ENCODE measurements around the gene NRP2. TPM values are rescaled to one million over a fixed set of nuclear protein-coding genes. Genes with fewer than 3 reads are reported as not detected.

NRP2 gene
- total and polyA plus RNA-seq, 2 donors (not counting 1 experiment from before 2014, with no cell fraction given): 1.8 to 6.8 TPM

DNA sequence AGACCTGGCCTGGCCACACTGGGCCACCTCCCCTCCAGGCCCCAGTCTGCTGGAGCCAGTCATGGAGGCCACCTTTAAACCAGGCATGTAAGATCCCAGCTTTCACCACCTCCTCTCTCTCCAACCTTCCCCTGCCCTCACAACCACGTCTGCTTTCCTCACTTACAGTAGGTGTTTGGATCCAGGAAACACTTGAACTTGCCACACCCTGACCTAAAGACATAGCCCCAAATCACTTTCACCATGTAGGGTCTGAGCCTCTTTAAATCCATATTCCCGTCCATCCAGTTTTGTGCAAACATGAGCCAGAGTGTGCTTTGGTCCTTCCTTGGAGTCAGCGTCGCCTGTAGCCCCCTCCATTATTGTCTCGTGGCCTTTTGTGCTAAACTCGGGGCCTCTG, 66.8 kb downstream of the NRP2 start:
- ChIA-PET POLR2A (no interaction called here), CTCF (no interaction called here)
- no peak overlapping the region for H2AFZ ChIP-seq (ENCODE audit: insufficient read depth, low read depth, low read length, poor library complexity, severe bottlenecking)
- WGBS (ENCODE audit: insufficient coverage): 80% methylated on average over 2 of the region's 6 CpGs
- ATAC-seq (ENCODE audit: low read depth): no peak
- H4K20me1 ChIP-seq (ENCODE audit: control insufficient read depth, insufficient read depth, low read length, poor library complexity, severe bottlenecking): no peaks in the 10 kb centered on the region
- no peaks in the 10 kb centered on the region for H3K4me1 Mint-ChIP-seq
- H3K4me1 ChIP-seq (ENCODE audit: control insufficient read depth in 2 of 2, insufficient read depth in 2 of 2, low read length in 2 of 2): no peaks in the 10 kb centered on the region
- no peaks in the 10 kb centered on the region for H3K27me3 ChIP-seq (replicated peaks in 1 of 4; ENCODE audit: control extremely low read depth in 1 of 4, control insufficient read depth in 3 of 4, insufficient read depth in 4 of 4, low read length in 3 of 4)
- H3K4me2 ChIP-seq (replicated peaks; ENCODE audit: low read depth, low read length, poor library complexity, severe bottlenecking): no peak overlapping the region
- H3K27ac Mint-ChIP-seq: no peak overlapping the region
- H3K4me3 ChIP-seq (ENCODE audit: control extremely low read depth in 1 of 5, extremely low read depth in 1 of 5, insufficient read depth in 1 of 5, low read depth in 2 of 5, low read length in 4 of 5): no peak overlapping the region
- no peaks in the 10 kb centered on the region for H3K27me3 Mint-ChIP-seq
- intact Hi-C loops (cut with micrococcal nuclease): no loop called here
- no peak for TF ChIP-seq CTCF (IDR thresholded peaks at IDR 0.05)
- no peak for TF ChIP-seq EZH2 (IDR thresholded peaks at IDR 0.05; ENCODE audit: borderline replicate concordance, insufficient read depth, low read depth, low read length, poor library complexity, severe bottlenecking)
- H3K36me3 ChIP-seq (replicated peaks in 1 of 2; ENCODE audit: control extremely low read depth in 1 of 2, control insufficient read depth in 1 of 2, extremely low read depth in 1 of 2, insufficient read depth in 2 of 2, low read length in 1 of 2): no peaks in the 10 kb centered on the region
- H3K9me3 ChIP-seq (ENCODE audit: control extremely low read depth in 1 of 3, control insufficient read depth in 2 of 3, insufficient read depth in 1 of 3, low read length in 2 of 3): no peaks in the 10 kb centered on the region
- H3K27ac ChIP-seq (ENCODE audit: low read length in 2 of 2): no peak overlapping the region
- no peak overlapping the region for H3K4me3 Mint-ChIP-seq
- no peaks in the 10 kb centered on the region for H3K79me2 ChIP-seq (ENCODE audit: control insufficient read depth, insufficient read depth, low read length)
- H3K9ac ChIP-seq (ENCODE audit: low read length): no peak overlapping the region
- DNase-seq: no peak
- no peaks in the 10 kb centered on the region for H3K9me3 Mint-ChIP-seq (ENCODE audit: insufficient read depth)

GRCh38 chr2:205750797-205751196, 68.5 kb downstream of the NRP2 start:
- ChIA-PET POLR2A (no interaction called here), CTCF (no interaction called here)
- Histone ChIP-seq H3K9me3 (ENCODE audit: control extremely low read depth in 1 of 3, control insufficient read depth in 2 of 3, insufficient read depth in 1 of 3, low read length in 2 of 3) (no peaks in the 10 kb centered on the region), H3K36me3 (replicated peaks in 1 of 2; ENCODE audit: control extremely low read depth in 1 of 2, control insufficient read depth in 1 of 2, extremely low read depth in 1 of 2, insufficient read depth in 2 of 2, low read length in 1 of 2) (no peaks in the 10 kb centered on the region), H2AFZ (ENCODE audit: insufficient read depth, low read depth, low read length, poor library complexity, severe bottlenecking) (no peak overlapping the region), H3K4me1 (ENCODE audit: control insufficient read depth in 2 of 2, insufficient read depth in 2 of 2, low read length in 2 of 2) (no peaks in the 10 kb centered on the region), H3K27ac (ENCODE audit: low read length in 2 of 2) (no peak overlapping the region), H4K20me1 (ENCODE audit: control insufficient read depth, insufficient read depth, low read length, poor library complexity, severe bottlenecking) (no peaks in the 10 kb centered on the region), H3K4me3 (ENCODE audit: control extremely low read depth in 1 of 5, extremely low read depth in 1 of 5, insufficient read depth in 1 of 5, low read depth in 2 of 5, low read length in 4 of 5) (no peak overlapping the region), H3K9ac (ENCODE audit: low read length) (no peak overlapping the region), H3K79me2 (ENCODE audit: control insufficient read depth, insufficient read depth, low read length) (no peaks in the 10 kb centered on the region), H3K27me3 (replicated peaks in 1 of 4; ENCODE audit: control extremely low read depth in 1 of 4, control insufficient read depth in 3 of 4, insufficient read depth in 4 of 4, low read length in 3 of 4) (no peaks in the 10 kb centered on the region), H3K4me2 (replicated peaks; ENCODE audit: low read depth, low read length, poor library complexity, severe bottlenecking) (no peak overlapping the region)
- TF ChIP-seq CTCF (IDR thresholded peaks at IDR 0.05) (no peak), EZH2 (IDR thresholded peaks at IDR 0.05; ENCODE audit: borderline replicate concordance, insufficient read depth, low read depth, low read length, poor library complexity, severe bottlenecking) (no peak)
- Mint-ChIP-seq H3K9me3 (ENCODE audit: insufficient read depth) (no peaks in the 10 kb centered on the region), H3K27ac (no peak overlapping the region), H3K27me3 (peaks cover 4% of the 10 kb centered on the region), H3K4me3 (no peak overlapping the region), H3K4me1 (no peaks in the 10 kb centered on the region)
- no peak for ATAC-seq (ENCODE audit: low read depth)
- no peak for DNase-seq
- 74% methylated on average over 3 of the region's 3 CpGs for WGBS (ENCODE audit: insufficient coverage)
- intact Hi-C loops (cut with micrococcal nuclease): no loop called here

Measured in B cell (primary cell).